Mammary epithelial cell (primary cell): ENCODE results near the gene GBE1.

Experiments used
- EZH2 ChIP-seq: IDR thresholded peaks from 2 replicates; pipeline ENCODE4 v1.6.1; 2012; ENCODE audit warnings: low read length, inconsistent platforms, borderline replicate concordance
- TF ChIP-seq, protein P1 (sequence below), 2 donors: IDR thresholded peaks in 1 of 2; conservative IDR thresholded peaks in 1 of 2; 2 replicates each; pipeline ENCODE4 v1.5.1; 2011 to 2012; ENCODE audit warnings: inconsistent platforms in 2 of 2, low read length in 2 of 2, mild to moderate bottlenecking in 2 of 2, control low read depth in 1 of 2, low read depth in 1 of 2; ENCODE audit not compliant: insufficient read depth in 1 of 2; ENCODE audit errors: extremely low read depth in 1 of 2

DNA sequence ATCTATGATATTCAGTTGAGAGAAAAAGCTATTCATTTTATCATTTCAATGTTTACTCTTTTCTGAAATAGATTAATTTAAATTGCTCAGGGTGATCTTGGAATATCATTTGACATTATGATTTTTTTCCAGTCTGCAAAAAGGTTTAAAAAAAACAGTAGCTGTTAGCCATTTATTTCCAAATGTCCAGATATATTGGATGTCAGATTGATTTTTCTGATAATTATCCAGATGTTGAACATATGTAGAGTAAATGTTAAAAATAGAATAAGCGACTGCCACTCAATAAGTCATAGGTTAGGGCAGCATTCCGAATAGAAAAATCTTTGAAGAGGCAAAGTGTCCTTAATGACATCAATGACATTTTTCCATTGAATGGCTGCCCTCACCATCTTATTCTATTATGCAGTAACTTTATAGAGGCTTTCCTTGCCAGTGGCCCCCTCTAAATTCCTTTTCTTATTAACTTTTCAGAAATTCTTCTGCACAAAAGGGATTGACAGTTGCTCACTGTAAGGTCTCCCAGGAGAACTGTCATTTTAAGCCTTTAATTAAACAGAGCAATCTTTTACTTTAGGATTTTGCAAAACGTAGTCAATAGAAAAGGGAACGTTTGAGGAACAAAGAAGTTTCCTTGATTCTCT, 316.5 kb downstream of the GBE1 start:
- no peak for TF ChIP-seq EZH2
- TF ChIP-seq, protein P1, sequence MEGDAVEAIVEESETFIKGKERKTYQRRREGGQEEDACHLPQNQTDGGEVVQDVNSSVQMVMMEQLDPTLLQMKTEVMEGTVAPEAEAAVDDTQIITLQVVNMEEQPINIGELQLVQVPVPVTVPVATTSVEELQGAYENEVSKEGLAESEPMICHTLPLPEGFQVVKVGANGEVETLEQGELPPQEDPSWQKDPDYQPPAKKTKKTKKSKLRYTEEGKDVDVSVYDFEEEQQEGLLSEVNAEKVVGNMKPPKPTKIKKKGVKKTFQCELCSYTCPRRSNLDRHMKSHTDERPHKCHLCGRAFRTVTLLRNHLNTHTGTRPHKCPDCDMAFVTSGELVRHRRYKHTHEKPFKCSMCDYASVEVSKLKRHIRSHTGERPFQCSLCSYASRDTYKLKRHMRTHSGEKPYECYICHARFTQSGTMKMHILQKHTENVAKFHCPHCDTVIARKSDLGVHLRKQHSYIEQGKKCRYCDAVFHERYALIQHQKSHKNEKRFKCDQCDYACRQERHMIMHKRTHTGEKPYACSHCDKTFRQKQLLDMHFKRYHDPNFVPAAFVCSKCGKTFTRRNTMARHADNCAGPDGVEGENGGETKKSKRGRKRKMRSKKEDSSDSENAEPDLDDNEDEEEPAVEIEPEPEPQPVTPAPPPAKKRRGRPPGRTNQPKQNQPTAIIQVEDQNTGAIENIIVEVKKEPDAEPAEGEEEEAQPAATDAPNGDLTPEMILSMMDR (conservative IDR thresholded peaks at IDR 0.05 in 1 of 2, IDR thresholded peaks at IDR 0.05 in 1 of 2; ENCODE audit: extremely low read depth in 1 of 2, insufficient read depth in 1 of 2, low read depth in 1 of 2, low read length in 2 of 2), result no peak
